ENCODE data around the gene GDAP1L1.

GDAP1L1 gene

DNA sequence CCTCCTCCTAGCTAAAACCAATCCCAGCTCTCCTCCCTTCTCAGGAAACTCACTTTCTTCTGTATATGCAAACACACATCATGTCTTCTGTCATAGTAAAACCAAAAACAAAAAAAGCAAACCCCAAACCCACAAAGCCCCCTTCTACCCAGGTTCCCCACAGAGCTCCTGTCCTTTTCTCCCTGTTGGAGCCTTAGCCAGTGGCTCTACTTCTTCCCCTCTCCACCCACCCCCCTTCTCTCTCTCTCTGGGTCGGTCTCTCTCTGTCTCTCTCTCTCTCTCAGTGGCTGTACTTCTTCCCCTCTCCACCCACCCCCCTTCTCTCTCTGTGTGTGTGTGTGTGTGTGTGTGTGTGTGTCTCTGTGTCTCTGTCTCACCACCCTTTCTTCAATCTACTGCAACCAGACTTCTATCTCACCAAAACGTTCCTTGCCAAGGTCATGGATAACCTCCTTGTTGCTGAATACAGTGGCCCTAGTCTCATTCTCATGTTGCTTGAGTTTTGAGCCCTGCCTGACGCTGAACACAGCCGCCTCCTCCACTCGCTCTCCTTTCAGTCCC lies 27.9 kb upstream of the GDAP1L1 start:
- TF ChIP-seq CTCF (conservative IDR thresholded peaks at IDR 0.05; ENCODE audit: low read depth, low read length), result no peak
- no peak for DNase-seq (ENCODE audit: low read depth)
- H3K4me3 ChIP-seq (ENCODE audit: low read length), result no peak overlapping the region

GRCh38 chr20:44219791-44220190 lies 27.3 kb upstream of the GDAP1L1 start:
- no peak overlapping the region for H3K4me3 ChIP-seq (ENCODE audit: low read length)
- DNase-seq (ENCODE audit: low read depth), result no peak
- TF ChIP-seq CTCF (conservative IDR thresholded peaks at IDR 0.05; ENCODE audit: low read depth, low read length), result no peak

DNA sequence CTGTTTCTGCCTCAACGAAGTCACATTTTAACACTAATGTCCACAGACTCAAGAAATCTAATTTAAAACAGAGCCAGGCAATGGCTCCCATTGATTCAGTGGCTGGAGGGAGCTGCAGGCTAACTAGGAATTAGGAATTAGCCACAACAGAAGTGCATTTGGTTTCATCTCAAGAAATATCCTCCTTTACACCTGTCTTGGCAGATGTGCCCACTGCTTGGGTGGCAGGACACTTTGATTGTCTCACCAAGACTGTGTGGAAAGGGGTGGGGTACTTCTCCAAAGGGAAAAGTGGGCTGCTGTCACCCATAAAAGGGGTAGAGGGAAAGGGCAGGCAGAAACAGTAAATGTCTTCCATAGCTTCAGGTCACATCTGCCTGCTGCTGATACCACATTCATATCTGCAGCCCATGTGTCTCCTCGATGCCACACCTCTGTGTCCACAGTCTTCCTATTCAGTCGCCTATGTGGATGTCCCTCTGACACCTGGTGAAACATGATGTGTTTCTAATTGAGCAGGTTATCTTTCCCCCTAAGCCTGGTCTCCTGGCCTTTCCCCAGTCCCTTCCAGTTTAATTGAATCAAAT lies 25.6 kb upstream of the GDAP1L1 start:
- no peak overlapping the region for H3K4me3 ChIP-seq (ENCODE audit: low read length)
- no peak for DNase-seq (ENCODE audit: low read depth)
- no peak for TF ChIP-seq CTCF (conservative IDR thresholded peaks at IDR 0.05; ENCODE audit: low read depth, low read length)

DNA sequence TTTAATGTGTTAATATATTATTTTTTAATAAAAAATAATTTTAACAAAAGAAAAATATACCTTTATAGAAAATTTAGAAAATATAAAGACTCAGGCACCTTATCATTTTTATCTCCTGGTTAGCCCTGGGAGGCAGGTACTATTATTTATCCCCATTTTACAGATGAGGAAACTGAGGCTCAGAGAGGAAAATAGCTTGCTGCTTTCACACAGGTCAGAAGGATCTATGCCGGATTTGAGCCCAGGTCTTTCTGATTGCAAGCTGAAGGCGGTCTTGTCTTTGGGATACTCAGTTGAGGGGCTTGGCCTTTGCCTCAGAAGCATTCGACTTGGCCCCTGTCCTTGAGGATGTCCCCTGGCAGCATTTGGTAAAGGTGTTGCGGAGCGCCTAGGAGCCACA lies 25.1 kb upstream of the GDAP1L1 start:
- no peak for DNase-seq (ENCODE audit: low read depth)
- no peak for TF ChIP-seq CTCF (conservative IDR thresholded peaks at IDR 0.05; ENCODE audit: low read depth, low read length)
- no peak overlapping the region for H3K4me3 ChIP-seq (ENCODE audit: low read length)

- no peak for DNase-seq (ENCODE audit: low read depth)
- H3K4me3 ChIP-seq (ENCODE audit: low read length), result no peak overlapping the region
- peak; percentile 20 for TF ChIP-seq CTCF (conservative IDR thresholded peaks at IDR 0.05; ENCODE audit: low read depth, low read length)
These were observed 24.3 kb upstream of the GDAP1L1 start for GRCh38 chr20:44222633-44223368.

GRCh38 chr20:44223721-44224120 lies 23.4 kb upstream of the GDAP1L1 start:
- no peak for DNase-seq (ENCODE audit: low read depth)
- no peak overlapping the region for H3K4me3 ChIP-seq (ENCODE audit: low read length)
- no peak for TF ChIP-seq CTCF (conservative IDR thresholded peaks at IDR 0.05; ENCODE audit: low read depth, low read length)

DNA sequence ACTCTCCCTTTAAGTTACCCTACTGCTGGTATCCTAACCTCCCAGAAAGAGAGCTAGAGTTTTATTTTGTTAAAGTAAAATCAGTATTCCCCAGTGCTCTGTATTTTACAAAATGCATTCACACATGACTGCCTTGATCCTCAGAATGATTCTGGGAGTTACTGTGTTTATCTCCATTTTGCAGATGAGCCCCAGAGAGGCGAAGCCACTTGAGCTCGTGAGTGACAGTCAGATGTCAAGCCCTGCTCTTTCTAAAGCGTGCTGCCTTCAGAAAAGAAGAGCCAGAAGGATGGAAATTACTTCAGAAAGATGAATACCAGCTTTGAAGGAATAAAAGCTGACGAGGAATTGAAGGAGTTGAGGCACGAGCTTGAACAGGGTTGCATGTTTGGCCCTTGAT lies 22.5 kb upstream of the GDAP1L1 start:
- no peak for TF ChIP-seq CTCF (conservative IDR thresholded peaks at IDR 0.05; ENCODE audit: low read depth, low read length)
- DNase-seq (ENCODE audit: low read depth), result no peak
- H3K4me3 ChIP-seq (ENCODE audit: low read length), result no peak overlapping the region
